Suprapubic skin (tissue), 4 donors: ENCODE data around the gene DHCR7.

ENCODE experiments used
- POLR2A ChIP-seq, 2 donors: fragments of 450-650 bp; IDR thresholded peaks; one replicate each; pipeline ENCODE4 v1.6.1; 2017; ENCODE audit warnings: antibody characterized with exemption in 2 of 2, mild to moderate bottlenecking in 2 of 2, moderate library complexity in 2 of 2
- POLR2AphosphoS5 ChIP-seq, 3 donors: sonication (generic); formaldehyde crosslinking; IDR thresholded peaks; one replicate each; pipeline ENCODE4 v1.6.1; 2017; ENCODE audit warnings: antibody characterized with exemption in 3 of 3
- TF ChIP-seq, protein P1 (sequence below), 2 donors: fragments of 200-600 bp in 1 of 2; fragments of 450-650 bp in 1 of 2; sonication (generic) in 1 of 2; IDR thresholded peaks; one replicate each; pipeline ENCODE4 v1.5.1; 2016 to 2019; ENCODE audit warnings: antibody characterized with exemption in 2 of 2, mild to moderate bottlenecking in 1 of 2, moderate library complexity in 1 of 2

DNA sequence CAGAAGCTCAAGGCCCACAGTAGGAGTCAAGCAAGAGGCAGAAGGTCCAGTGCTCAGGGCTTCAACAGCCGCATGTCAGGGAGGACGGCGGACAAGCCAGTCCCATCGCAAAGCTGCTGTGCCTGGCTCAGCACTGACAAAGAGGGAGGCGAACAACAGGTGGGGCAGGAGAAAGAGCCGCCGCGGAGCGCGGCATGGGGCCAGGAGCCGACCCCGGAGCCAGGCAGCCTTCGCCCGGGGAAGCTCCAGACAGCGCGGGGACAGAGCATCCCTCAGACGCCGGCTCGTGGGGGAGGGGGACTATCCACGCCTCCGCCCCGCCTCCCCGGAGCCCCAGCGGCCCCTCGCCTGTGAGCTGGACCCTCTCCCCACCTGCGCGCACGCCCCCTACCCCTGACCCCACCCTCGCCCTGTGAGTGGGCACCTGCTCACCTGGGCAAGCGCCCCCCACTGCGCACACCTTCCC is 369 bp downstream of the DHCR7 start:
- TF ChIP-seq POLR2A (IDR thresholded peaks at IDR 0.05) (no peak), POLR2AphosphoS5 (IDR thresholded peaks at IDR 0.05) (no peak)
- TF ChIP-seq, protein P1, sequence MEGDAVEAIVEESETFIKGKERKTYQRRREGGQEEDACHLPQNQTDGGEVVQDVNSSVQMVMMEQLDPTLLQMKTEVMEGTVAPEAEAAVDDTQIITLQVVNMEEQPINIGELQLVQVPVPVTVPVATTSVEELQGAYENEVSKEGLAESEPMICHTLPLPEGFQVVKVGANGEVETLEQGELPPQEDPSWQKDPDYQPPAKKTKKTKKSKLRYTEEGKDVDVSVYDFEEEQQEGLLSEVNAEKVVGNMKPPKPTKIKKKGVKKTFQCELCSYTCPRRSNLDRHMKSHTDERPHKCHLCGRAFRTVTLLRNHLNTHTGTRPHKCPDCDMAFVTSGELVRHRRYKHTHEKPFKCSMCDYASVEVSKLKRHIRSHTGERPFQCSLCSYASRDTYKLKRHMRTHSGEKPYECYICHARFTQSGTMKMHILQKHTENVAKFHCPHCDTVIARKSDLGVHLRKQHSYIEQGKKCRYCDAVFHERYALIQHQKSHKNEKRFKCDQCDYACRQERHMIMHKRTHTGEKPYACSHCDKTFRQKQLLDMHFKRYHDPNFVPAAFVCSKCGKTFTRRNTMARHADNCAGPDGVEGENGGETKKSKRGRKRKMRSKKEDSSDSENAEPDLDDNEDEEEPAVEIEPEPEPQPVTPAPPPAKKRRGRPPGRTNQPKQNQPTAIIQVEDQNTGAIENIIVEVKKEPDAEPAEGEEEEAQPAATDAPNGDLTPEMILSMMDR (IDR thresholded peaks at IDR 0.05) = no peak
